OCI-LY1 (cell line): ENCODE data around the gene C1S.
A peak's percentile ranks its signal among the peaks of the same experiment; 100 is the strongest.

Experiments used
- H2AFZ ChIP-seq: fragments of 200-600 bp; sonication (generic), shearing (Covaris generic); 2 replicates; pipeline ENCODE4 v1.6.0; 2014; ENCODE audit warnings: antibody characterized with exemption, mild to moderate bottlenecking, low read length
- H3F3A ChIP-seq: fragments of 200-600 bp; sonication (generic), shearing (Covaris generic); 2 replicates; pipeline ENCODE4 v1.6.0; 2014; ENCODE audit warnings: mild to moderate bottlenecking, antibody characterized with exemption, low read length, moderate library complexity; ENCODE audit not compliant: insufficient read depth
- H3K27ac ChIP-seq: fragments of 200-600 bp; sonication (generic); 2 replicates; pipeline ENCODE4 v1.5.1; 2014; ENCODE audit warnings: low read length, mixed run types, mild to moderate bottlenecking, low read depth; ENCODE audit not compliant: poor library complexity, severe bottlenecking
- H3K27me3 ChIP-seq: fragments of 200-600 bp; sonication (generic); 2 replicates; pipeline ENCODE4 v1.6.0; 2014; ENCODE audit warnings: antibody characterized with exemption, mild to moderate bottlenecking, low read length, moderate library complexity; ENCODE audit not compliant: insufficient read depth
- H3K36me3 ChIP-seq: fragments of 200-600 bp; sonication (generic); 2 replicates; pipeline ENCODE4 v1.6.1; 2014; ENCODE audit warnings: mild to moderate bottlenecking, antibody characterized with exemption, low read length, moderate library complexity, mixed read lengths; ENCODE audit not compliant: insufficient read depth
- H3K4me1 ChIP-seq: fragments of 200-600 bp; sonication (generic); 2 replicates; pipeline ENCODE4 v1.5.1; 2014; ENCODE audit warnings: mild to moderate bottlenecking, low read length, moderate library complexity; ENCODE audit not compliant: insufficient read depth, severe bottlenecking
- H3K4me2 ChIP-seq: fragments of 200-600 bp; sonication (generic), shearing (Covaris generic); 2 replicates; pipeline ENCODE4 v1.6.1; 2014; ENCODE audit warnings: low read length
- H3K4me3 ChIP-seq: fragments of 200-600 bp; sonication (generic); 2 replicates; pipeline ENCODE4 v1.5.1; 2014; ENCODE audit warnings: low read length, low read depth, mild to moderate bottlenecking, mixed read lengths; ENCODE audit not compliant: poor library complexity, severe bottlenecking
- H3K79me2 ChIP-seq: fragments of 200-600 bp; shearing (Covaris generic); 2 replicates; pipeline ENCODE4 v1.6.1; 2016; ENCODE audit warnings: mixed run types, low read length, mixed read lengths; ENCODE audit not compliant: insufficient read depth
- H3K9ac ChIP-seq: fragments of 200-600 bp; sonication (generic), shearing (Covaris generic); 2 replicates; pipeline ENCODE4 v1.6.1; 2014; ENCODE audit warnings: mild to moderate bottlenecking, low read length, mixed read lengths
- H3K9me2 ChIP-seq: fragments of 200-600 bp; sonication (generic), shearing (Covaris generic); 2 replicates; pipeline ENCODE4 v1.6.1; 2014; ENCODE audit warnings: low read depth, mild to moderate bottlenecking, low read length, mixed read lengths
- H3K9me3 ChIP-seq: fragments of 200-600 bp; shearing (Covaris generic); 2 replicates; pipeline ENCODE4 v1.6.1; 2014; ENCODE audit warnings: low read length, mixed read lengths
- H4K20me1 ChIP-seq: fragments of 200-600 bp; sonication (generic), shearing (Covaris generic); 2 replicates; pipeline ENCODE4 v1.6.0; 2016; ENCODE audit warnings: mild to moderate bottlenecking, low read length; ENCODE audit not compliant: insufficient read depth
- CTCF ChIP-seq: fragments of 200-600 bp; sonication (generic), shearing (Covaris generic); IDR thresholded peaks from 2 replicates; pipeline ENCODE4 v1.5.1; 2017; ENCODE audit warnings: mild to moderate bottlenecking, antibody characterized with exemption, low read length, moderate library complexity, mixed read lengths
- EZH2 ChIP-seq: fragments of 200-600 bp; sonication (generic), shearing (Covaris generic); IDR thresholded peaks from 2 replicates; pipeline ENCODE4 v1.8.0; 2017; ENCODE audit warnings: borderline replicate concordance, mixed run types, mild to moderate bottlenecking, antibody characterized with exemption, low read length, moderate library complexity, mixed read lengths

C1S gene

GRCh38 chr12:7092229-7092985, 31.9 kb downstream of the C1S start, which contains the start of gene C1R:
Gene C1R, minus strand, starts transcription at chr12:7092445. Its CDS starts 57 bp downstream, at chr12:7092388.
- Histone ChIP-seq H2AFZ (no peak within 1 kb of the TSS), H3K36me3 (no peaks in the 10 kb centered on the region), H3K4me2 (peak within 1 kb of the TSS; percentile 69), H3F3A (no peaks in the 10 kb centered on the region), H4K20me1 (no peaks in the 10 kb centered on the region), H3K27ac (no peak within 1 kb of the TSS), H3K4me3 (peak within 1 kb of the TSS; percentile 46), H3K79me2 (no peaks in the 10 kb centered on the region), H3K9me3 (no peaks in the 10 kb centered on the region), H3K9ac (no peak within 1 kb of the TSS), H3K9me2 (no peaks in the 10 kb centered on the region), H3K4me1 (no peaks in the 10 kb centered on the region), H3K27me3 (peaks cover 5% of the 10 kb centered on the region; the same call in 1 of the 2 replicates)
- TF ChIP-seq CTCF (peak; percentile 87), EZH2 (no peak)

GRCh38 chr12:7092986-7093460, 32.5 kb downstream of the C1S start:
- Histone ChIP-seq H3K79me2 (no peaks in the 10 kb centered on the region), H3K27ac (no peak overlapping the region), H3K27me3 (peaks cover 5% of the 10 kb centered on the region; the same call in 1 of the 2 replicates), H3K4me3 (no peak overlapping the region), H4K20me1 (no peaks in the 10 kb centered on the region), H3K4me2 (no peak overlapping the region), H3K9me2 (no peaks in the 10 kb centered on the region), H3K36me3 (no peaks in the 10 kb centered on the region), H3K9me3 (no peaks in the 10 kb centered on the region), H3K9ac (no peak overlapping the region), H3K4me1 (no peaks in the 10 kb centered on the region), H3F3A (no peaks in the 10 kb centered on the region), H2AFZ (no peak overlapping the region)
- TF ChIP-seq EZH2 (no peak), CTCF (no peak)

- Histone ChIP-seq H3K4me2 (no peak overlapping the region), H4K20me1 (no peaks in the 10 kb centered on the region), H2AFZ (no peak overlapping the region), H3K9me3 (no peaks in the 10 kb centered on the region), H3K4me1 (no peaks in the 10 kb centered on the region), H3K27me3 (peaks cover 5% of the 10 kb centered on the region; the same call in 1 of the 2 replicates), H3K9ac (no peak overlapping the region), H3K27ac (no peak overlapping the region), H3K4me3 (no peak overlapping the region), H3F3A (no peaks in the 10 kb centered on the region), H3K36me3 (no peaks in the 10 kb centered on the region), H3K79me2 (no peaks in the 10 kb centered on the region), H3K9me2 (no peaks in the 10 kb centered on the region)
- no peak for TF ChIP-seq CTCF
- no peak for TF ChIP-seq EZH2
Observed at GRCh38 chr12:7093486-7093885, 33.0 kb downstream of the C1S start.
